ENCODE data around the gene MAJIN. TPM values are rescaled to one million over a fixed set of nuclear protein-coding genes. Genes with fewer than 3 reads are reported as not detected.
A peak's percentile ranks its signal among the peaks of the same experiment; 100 is the strongest.

The MAJIN gene
- total RNA-seq, 1 donor from 2014 or later = not detected

GRCh38 chr11:64998141-64998540, 26.2 kb upstream of the MAJIN start:
- Mint-ChIP-seq H3K27ac (peak overlapping the region; percentile 19), H3K4me1 (ENCODE audit: unreplicated experiment) (peaks cover 11% of the 10 kb centered on the region), H3K9me3 (no peaks in the 10 kb centered on the region), H3K4me3 (no peak overlapping the region), H3K36me3 (no peaks in the 10 kb centered on the region), H3K27me3 (no peaks in the 10 kb centered on the region)
- no peak for DNase-seq (ENCODE audit: extremely low spot score, unreplicated experiment)
- no peak for TF ChIP-seq CTCF (conservative IDR thresholded peaks at IDR 0.05)

- Mint-ChIP-seq H3K27me3 (no peaks in the 10 kb centered on the region), H3K27ac (peak within 1 kb of the TSS; percentile 58)
Observed at GRCh38 chr11:64996710-64997380, 24.9 kb upstream of the MAJIN start, which contains the start of gene BATF2. Gene BATF2, minus strand, starts transcription at chr11:64996971. Its CDS starts 57 bp downstream, at chr11:64996914.

GRCh38 chr11:64996327-64996709, 24.4 kb upstream of the MAJIN start:
- Mint-ChIP-seq H3K4me3 (peak overlapping the region; percentile 67), H3K27ac (peak overlapping the region; percentile 58), H3K27me3 (no peaks in the 10 kb centered on the region), H3K36me3 (no peaks in the 10 kb centered on the region), H3K9me3 (no peaks in the 10 kb centered on the region), H3K4me1 (ENCODE audit: unreplicated experiment) (peaks cover 11% of the 10 kb centered on the region)
- no peak for TF ChIP-seq CTCF (conservative IDR thresholded peaks at IDR 0.05)
- DNase-seq (ENCODE audit: extremely low spot score, unreplicated experiment) = no peak

More at GRCh38 chr11:64996710-64997380, 24.9 kb upstream of the MAJIN start, which contains the start of gene BATF2:
- peak within 1 kb of the TSS; percentile 67 for H3K4me3 Mint-ChIP-seq
- H3K36me3 Mint-ChIP-seq = no peaks in the 10 kb centered on the region
- peak; percentile 60 for TF ChIP-seq CTCF (conservative IDR thresholded peaks at IDR 0.05)
- no peak for DNase-seq (ENCODE audit: extremely low spot score, unreplicated experiment)
- no peaks in the 10 kb centered on the region for H3K9me3 Mint-ChIP-seq
- peaks cover 11% of the 10 kb centered on the region for H3K4me1 Mint-ChIP-seq (ENCODE audit: unreplicated experiment)

GRCh38 chr11:64994318-64994717, 22.4 kb upstream of the MAJIN start:
- no peak for DNase-seq (ENCODE audit: extremely low spot score, unreplicated experiment)
- no peak for TF ChIP-seq CTCF (conservative IDR thresholded peaks at IDR 0.05)
- no peaks in the 10 kb centered on the region for H3K36me3 Mint-ChIP-seq
- no peak overlapping the region for H3K27ac Mint-ChIP-seq
- peaks cover 20% of the 10 kb centered on the region for H3K4me1 Mint-ChIP-seq (ENCODE audit: unreplicated experiment)
- H3K9me3 Mint-ChIP-seq = no peaks in the 10 kb centered on the region
- no peak overlapping the region for H3K4me3 Mint-ChIP-seq
- no peaks in the 10 kb centered on the region for H3K27me3 Mint-ChIP-seq

- no peak for DNase-seq (ENCODE audit: extremely low spot score, unreplicated experiment)
- TF ChIP-seq CTCF (conservative IDR thresholded peaks at IDR 0.05) = no peak
- Mint-ChIP-seq H3K9me3 (no peaks in the 10 kb centered on the region), H3K4me1 (ENCODE audit: unreplicated experiment) (peaks cover 24% of the 10 kb centered on the region), H3K4me3 (peak overlapping the region; percentile 55), H3K27me3 (no peaks in the 10 kb centered on the region), H3K27ac (no peak overlapping the region), H3K36me3 (no peaks in the 10 kb centered on the region)
Observed at GRCh38 chr11:64990222-64990923, 18.5 kb upstream of the MAJIN start.

Measured in type B pancreatic cell (in vitro differentiated cells).